IgD-negative memory B cell (primary cell): ENCODE measurements around the gene MYL3. TPM values are rescaled to one million over a fixed set of nuclear protein-coding genes. Genes with fewer than 3 reads are reported as not detected.
A peak's percentile ranks its signal among the peaks of the same experiment; 100 is the strongest.

Experiments
- H3K27ac Mint-ChIP-seq, 3 donors: one replicate each; pipeline ENCODE4 v1.8.0; 2020 to 2022; ENCODE audit warnings: mild to moderate bottlenecking in 3 of 3, mixed read lengths in 3 of 3, moderate library complexity in 1 of 3
- H3K27me3 Mint-ChIP-seq: one replicate; pipeline ENCODE4 v1.8.0; 2021; ENCODE audit warnings: mixed read lengths
- H3K36me3 Mint-ChIP-seq: one replicate; pipeline ENCODE4 v1.8.0; 2020; ENCODE audit warnings: mild to moderate bottlenecking, mixed read lengths
- H3K4me1 Mint-ChIP-seq, 3 donors: one replicate each; pipeline ENCODE4 v1.8.0; 2020 to 2022; ENCODE audit warnings: mixed read lengths in 3 of 3, mild to moderate bottlenecking in 1 of 3
- H3K4me3 Mint-ChIP-seq, 4 donors: one replicate each; pipeline ENCODE4 v1.8.0; 2020 to 2022; ENCODE audit warnings: mild to moderate bottlenecking in 4 of 4, mixed read lengths in 4 of 4, moderate library complexity in 3 of 4
- H3K9me3 Mint-ChIP-seq, 3 donors: one replicate each; pipeline ENCODE4 v1.8.0; 2020 to 2021; ENCODE audit warnings: mixed read lengths in 3 of 3, mild to moderate bottlenecking in 1 of 3
- polyA plus RNA-seq: library from polyadenylated mRNA; unstranded; fragments of 300-500 nt; fragmentation: Illumina TruSeq; gene quantifications from one replicate; pipeline ENCODE4 v1.2.3, GENCODE V29; 2021

The MYL3 gene
- polyA plus RNA-seq, 1 donor from 2014 or later, result not detected

DNA sequence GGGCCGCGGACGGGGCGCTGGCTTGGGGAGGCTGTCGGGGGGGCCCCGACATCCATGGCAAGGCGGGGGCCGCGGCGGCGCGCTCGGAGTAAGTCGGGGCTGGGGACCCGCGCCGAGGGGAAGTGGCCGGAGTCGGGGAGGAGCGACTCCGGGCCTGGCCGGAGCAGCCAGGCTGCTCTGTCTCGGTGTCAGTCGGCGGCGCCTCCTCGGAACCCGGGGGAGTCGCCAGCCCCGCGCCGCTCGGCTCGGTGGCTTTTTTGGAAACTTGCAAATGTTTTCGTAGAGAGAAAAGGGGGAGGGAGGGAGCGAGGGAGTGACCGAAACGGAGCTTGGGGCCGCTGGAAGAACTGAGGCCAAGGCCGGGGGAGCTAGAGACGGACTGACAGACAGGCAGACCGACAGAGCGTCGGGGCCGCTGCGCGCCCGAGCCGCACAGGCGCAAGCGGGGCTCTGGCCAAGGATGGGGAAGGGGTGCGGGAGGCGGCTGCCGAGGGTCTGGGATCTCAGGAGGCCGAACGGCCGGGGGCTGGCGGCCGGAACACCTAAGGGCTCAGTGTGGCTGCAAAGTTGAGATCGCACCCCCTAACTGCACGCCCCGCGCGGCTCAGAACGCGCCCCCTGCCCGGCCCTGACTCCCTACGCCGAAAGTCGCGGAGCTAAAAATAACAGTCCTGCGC lies 19.3 kb upstream of the MYL3 start:
- Mint-ChIP-seq H3K4me3 (peak overlapping the region in 3 of 4 donors; percentile 78 to 84 (median 79)), H3K36me3 (no peaks in the 10 kb centered on the region), H3K4me1 (peaks cover 0 to 2% (median 1%) of the 10 kb centered on the region in 3 donors), H3K27ac (no peak overlapping the region), H3K9me3 (no peaks in the 10 kb centered on the region), H3K27me3 (peaks cover 25% of the 10 kb centered on the region)

- no peak overlapping the region for H3K27ac Mint-ChIP-seq
- H3K36me3 Mint-ChIP-seq, result no peaks in the 10 kb centered on the region
- H3K9me3 Mint-ChIP-seq, result no peaks in the 10 kb centered on the region
- peaks cover 0 to 2% (median 1%) of the 10 kb centered on the region in 3 donors for H3K4me1 Mint-ChIP-seq
- peaks cover 25% of the 10 kb centered on the region for H3K27me3 Mint-ChIP-seq
- H3K4me3 Mint-ChIP-seq, result peak overlapping the region in 3 of 4 donors; percentile 67 to 84 (median 72)
These were observed 18.5 kb upstream of the MYL3 start for GRCh38 chr3:46881596-46882376.

DNA sequence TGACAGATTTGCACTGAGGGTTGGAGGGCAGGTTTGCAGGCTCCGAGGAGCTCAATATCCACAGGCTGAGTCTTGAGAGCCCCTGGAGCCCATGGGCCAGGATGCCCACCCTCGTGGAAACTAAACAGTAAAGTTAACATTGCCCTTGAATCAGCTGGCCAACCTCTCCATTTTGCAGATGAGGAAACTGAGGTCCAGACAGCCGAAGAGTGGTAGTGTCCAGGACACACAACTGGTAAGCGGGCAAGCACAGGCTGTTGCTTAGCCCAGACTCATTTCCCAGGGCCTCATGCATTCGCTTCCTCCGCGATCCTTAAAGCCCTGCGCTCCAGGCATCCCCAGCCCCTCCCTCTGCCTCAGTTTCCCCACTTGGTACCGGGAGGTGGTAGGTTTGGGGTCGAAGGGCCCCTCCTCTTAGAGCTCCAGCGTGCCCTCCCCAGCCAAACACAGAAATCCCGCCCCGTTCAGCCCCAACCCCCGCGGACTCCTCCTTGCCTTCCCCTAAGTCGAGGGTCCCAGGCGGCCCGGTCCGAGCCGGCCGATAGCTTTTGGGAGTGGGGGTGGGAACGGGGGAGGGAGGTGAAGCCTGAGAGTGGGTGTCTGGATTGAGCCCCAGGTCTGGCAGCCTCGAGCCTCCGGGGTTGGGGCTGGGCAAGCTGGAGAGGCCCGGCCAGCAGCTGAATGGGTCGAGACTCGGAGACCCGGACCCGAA lies 17.8 kb upstream of the MYL3 start:
- Mint-ChIP-seq H3K27me3 (peaks cover 25% of the 10 kb centered on the region), H3K4me1 (peaks cover 0 to 2% (median 1%) of the 10 kb centered on the region in 3 donors), H3K9me3 (no peaks in the 10 kb centered on the region), H3K36me3 (no peaks in the 10 kb centered on the region), H3K4me3 (peak overlapping the region in 3 of 4 donors; percentile 70 to 88 (median 76)), H3K27ac (no peak overlapping the region)

DNA sequence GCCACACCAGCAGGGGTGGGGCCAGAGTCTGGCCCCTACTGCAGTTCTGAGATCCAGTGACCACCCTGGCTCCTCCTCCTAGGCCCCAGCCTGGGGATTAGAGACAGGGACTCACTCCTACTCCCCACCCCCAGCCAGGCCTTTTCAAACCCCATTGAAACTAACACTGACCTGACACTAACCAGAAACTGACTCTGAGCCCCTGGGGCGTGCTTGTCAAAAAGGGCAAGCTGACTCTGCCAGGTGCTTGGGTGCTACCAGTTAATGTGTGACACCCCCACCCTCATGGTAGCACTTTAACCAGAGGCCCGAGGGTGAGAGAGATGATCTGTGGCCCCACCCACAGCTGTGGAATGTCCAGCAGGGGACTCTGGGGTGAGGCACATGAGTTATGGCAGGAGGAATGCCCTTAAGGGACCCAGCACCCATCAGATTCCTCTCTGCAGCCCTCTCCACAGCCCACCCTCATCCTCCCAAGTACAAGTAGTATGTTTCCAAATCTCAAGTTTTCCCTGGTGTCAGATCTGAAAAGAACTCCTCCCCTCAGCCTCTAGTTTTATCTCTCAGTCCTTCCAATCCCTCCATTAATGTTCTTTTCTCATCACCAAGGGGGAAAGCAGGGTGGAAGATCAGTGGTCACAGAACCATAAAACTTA lies 15.7 kb upstream of the MYL3 start:
- Mint-ChIP-seq H3K27me3 (peaks cover 24% of the 10 kb centered on the region), H3K4me3 (no peak overlapping the region), H3K9me3 (no peaks in the 10 kb centered on the region), H3K4me1 (peaks cover 0 to 4% (median 4%) of the 10 kb centered on the region in 3 donors), H3K36me3 (no peaks in the 10 kb centered on the region), H3K27ac (peak overlapping the region in 1 of 3 donors; percentile 66)

DNA sequence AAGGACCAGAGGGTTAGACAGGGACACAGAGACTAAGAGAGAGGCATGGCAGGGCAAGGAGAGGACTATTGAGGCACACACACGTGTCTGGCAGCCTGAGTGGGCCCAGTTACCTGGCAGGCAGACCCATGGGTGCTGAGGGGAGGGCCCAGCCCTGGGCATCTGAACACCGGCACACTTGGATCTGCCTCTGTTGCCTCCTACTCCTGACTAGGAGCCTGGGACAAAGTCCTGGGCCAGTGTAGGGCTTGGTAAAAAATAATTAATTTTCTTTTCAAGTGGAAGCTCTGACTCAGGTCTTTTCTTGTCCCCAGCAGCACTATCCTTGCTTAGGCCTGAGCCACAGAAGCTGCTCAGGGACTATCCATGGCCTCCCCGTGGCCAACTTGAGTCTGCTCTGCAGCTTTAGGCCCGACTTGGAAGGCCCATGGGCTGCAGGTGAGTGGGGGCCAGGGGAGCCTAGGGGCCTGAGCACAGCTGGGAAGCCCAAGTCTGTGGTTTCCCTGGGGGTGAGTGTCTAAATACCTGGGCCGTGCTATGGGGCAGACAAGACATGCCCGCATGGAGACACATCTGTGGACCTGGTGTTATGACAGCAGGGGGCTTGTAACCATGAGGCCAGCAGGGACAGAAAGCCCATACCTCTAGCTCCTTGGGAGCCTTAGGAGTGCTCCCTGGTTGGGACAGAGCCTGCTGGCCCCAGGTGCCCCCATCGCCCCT lies 14.3 kb upstream of the MYL3 start, which contains the start of gene PTH1R:
Gene PTH1R (plus strand): TSS at position 316 of the 720 bp plus-strand sequence. CDS start 5,839 bp downstream, outside the sequence.
- peaks cover 25% of the 10 kb centered on the region for H3K27me3 Mint-ChIP-seq
- H3K27ac Mint-ChIP-seq, result peak within 1 kb of the TSS in 1 of 3 donors; percentile 66
- H3K4me3 Mint-ChIP-seq, result peak within 1 kb of the TSS in 1 of 4 donors; percentile 23
- H3K9me3 Mint-ChIP-seq, result no peaks in the 10 kb centered on the region
- H3K4me1 Mint-ChIP-seq, result peaks cover 0 to 7% (median 4%) of the 10 kb centered on the region in 3 donors
- H3K36me3 Mint-ChIP-seq, result no peaks in the 10 kb centered on the region

GRCh38 chr3:46876313-46877300 lies 13.4 kb upstream of the MYL3 start:
- Mint-ChIP-seq H3K4me1 (peaks cover 0 to 7% (median 4%) of the 10 kb centered on the region in 3 donors), H3K9me3 (no peaks in the 10 kb centered on the region), H3K27ac (no peak overlapping the region), H3K36me3 (no peaks in the 10 kb centered on the region), H3K4me3 (no peak overlapping the region), H3K27me3 (peaks cover 25% of the 10 kb centered on the region)

DNA sequence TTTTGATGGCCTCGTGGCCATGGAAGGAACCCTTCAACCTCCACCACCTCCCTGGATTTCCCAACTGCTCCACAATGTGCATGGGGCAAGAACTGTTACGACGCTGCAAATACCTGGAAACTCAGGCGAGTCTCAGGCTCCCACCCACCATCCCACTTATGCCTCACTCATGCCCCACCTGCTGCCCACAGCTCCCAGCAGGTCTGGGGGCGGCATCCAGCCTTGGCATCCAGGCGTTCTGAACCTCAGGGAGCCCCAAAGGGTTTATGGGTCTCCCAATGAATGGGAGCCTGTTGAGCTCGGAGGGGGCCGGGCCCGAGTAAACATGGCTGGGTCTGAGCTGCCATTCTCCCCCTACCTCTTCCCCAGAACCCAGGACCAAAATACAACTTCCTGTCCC lies 12.3 kb upstream of the MYL3 start:
- Mint-ChIP-seq H3K27ac (no peak overlapping the region), H3K4me3 (no peak overlapping the region), H3K36me3 (no peaks in the 10 kb centered on the region), H3K4me1 (peaks cover 0 to 5% (median 4%) of the 10 kb centered on the region in 3 donors), H3K9me3 (no peaks in the 10 kb centered on the region), H3K27me3 (peaks cover 22% of the 10 kb centered on the region)

GRCh38 chr3:46874430-46874829 lies 11.2 kb upstream of the MYL3 start:
- H3K36me3 Mint-ChIP-seq, result no peaks in the 10 kb centered on the region
- no peaks in the 10 kb centered on the region for H3K9me3 Mint-ChIP-seq
- peak overlapping the region in 1 of 3 donors; percentile 10 for H3K27ac Mint-ChIP-seq
- H3K4me3 Mint-ChIP-seq, result no peak overlapping the region
- peaks cover 22% of the 10 kb centered on the region for H3K27me3 Mint-ChIP-seq
- peaks cover 0 to 5% (median 3%) of the 10 kb centered on the region in 3 donors for H3K4me1 Mint-ChIP-seq

DNA sequence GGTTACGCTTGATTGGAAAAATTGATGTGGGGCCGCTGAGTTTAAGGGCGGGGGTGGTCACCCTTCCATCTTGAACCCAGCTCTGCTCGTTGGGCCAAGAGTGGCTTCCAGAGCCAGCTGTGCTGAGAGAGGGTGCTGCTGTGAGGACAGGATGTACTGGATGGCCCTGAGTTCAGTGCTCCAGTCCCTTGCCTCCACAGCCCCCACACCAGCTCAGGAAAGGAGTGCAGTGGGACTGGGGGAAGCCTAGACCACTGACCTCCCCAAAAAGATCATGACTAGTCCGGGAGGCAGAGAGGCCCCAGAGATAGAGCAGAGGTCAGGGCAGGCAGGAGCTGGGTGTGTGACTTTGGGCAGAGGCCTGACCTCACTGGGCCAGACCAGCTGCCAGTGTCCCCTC lies 10.3 kb upstream of the MYL3 start:
- Mint-ChIP-seq H3K4me3 (no peak overlapping the region), H3K4me1 (peaks cover 0 to 5% (median 3%) of the 10 kb centered on the region in 3 donors), H3K27ac (peak overlapping the region in 1 of 3 donors; percentile 74), H3K36me3 (no peaks in the 10 kb centered on the region), H3K9me3 (no peaks in the 10 kb centered on the region), H3K27me3 (peaks cover 29% of the 10 kb centered on the region)

DNA sequence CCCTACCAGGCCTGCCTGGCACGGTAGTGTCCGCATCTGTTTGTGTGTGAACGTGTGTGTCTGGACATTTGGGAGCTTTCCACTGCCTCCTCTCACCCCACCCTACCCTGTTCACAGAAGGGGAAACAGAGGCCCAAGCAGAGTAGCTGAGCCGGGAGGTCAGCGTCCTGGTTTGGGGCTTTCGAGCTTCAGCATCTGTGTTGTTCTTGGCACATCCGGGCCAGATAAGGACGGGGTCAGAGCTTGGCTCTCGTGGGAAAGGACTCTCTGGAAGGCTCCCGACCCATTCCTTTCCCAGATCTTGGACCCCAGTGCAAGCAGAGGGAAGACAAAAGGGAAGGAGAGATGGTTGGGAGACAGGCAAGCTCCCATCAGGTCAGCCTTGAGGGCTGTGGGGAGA lies 8.0 kb upstream of the MYL3 start:
- no peak overlapping the region for H3K4me3 Mint-ChIP-seq
- H3K9me3 Mint-ChIP-seq, result no peaks in the 10 kb centered on the region
- H3K27me3 Mint-ChIP-seq, result peaks cover 33% of the 10 kb centered on the region
- H3K36me3 Mint-ChIP-seq, result no peaks in the 10 kb centered on the region
- H3K27ac Mint-ChIP-seq, result no peak overlapping the region
- H3K4me1 Mint-ChIP-seq, result peaks cover 0 to 5% (median 3%) of the 10 kb centered on the region in 3 donors

- Mint-ChIP-seq H3K36me3 (no peaks in the 10 kb centered on the region), H3K4me1 (peaks cover 0 to 5% (median 3%) of the 10 kb centered on the region in 3 donors), H3K4me3 (no peak overlapping the region), H3K9me3 (no peaks in the 10 kb centered on the region), H3K27ac (peak overlapping the region in 1 of 3 donors; percentile 22), H3K27me3 (peaks cover 33% of the 10 kb centered on the region)
These were observed 7.4 kb upstream of the MYL3 start for GRCh38 chr3:46870651-46871050.

- no peak overlapping the region for H3K27ac Mint-ChIP-seq
- H3K27me3 Mint-ChIP-seq, result peaks cover 32% of the 10 kb centered on the region
- H3K4me1 Mint-ChIP-seq, result peaks cover 0 to 5% (median 3%) of the 10 kb centered on the region in 3 donors
- no peaks in the 10 kb centered on the region for H3K9me3 Mint-ChIP-seq
- no peaks in the 10 kb centered on the region for H3K36me3 Mint-ChIP-seq
- H3K4me3 Mint-ChIP-seq, result no peak overlapping the region
These were observed 6.2 kb upstream of the MYL3 start for GRCh38 chr3:46869440-46869839.

DNA sequence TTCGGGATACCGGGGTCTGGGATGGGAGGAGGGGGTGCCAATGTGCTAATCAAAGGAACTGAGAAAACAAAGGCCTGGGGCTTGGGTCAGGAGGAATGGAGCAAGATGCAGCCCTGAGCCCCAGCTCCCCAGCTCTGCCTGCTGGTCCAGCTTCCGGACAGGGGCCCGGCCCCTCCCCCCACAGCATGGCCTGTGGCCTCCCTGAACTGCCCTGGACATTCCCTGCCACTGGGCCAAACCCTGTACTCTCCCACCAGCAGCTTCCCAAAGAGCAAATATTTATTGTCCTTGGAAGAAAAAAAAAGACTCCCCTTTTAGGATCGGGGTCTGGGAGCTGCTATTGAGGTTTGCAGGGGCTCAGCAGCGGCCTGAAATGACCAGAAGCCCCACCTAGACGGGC lies 5.7 kb upstream of the MYL3 start:
- no peaks in the 10 kb centered on the region for H3K36me3 Mint-ChIP-seq
- peaks cover 0 to 3% (median under 1%) of the 10 kb centered on the region in 3 donors for H3K4me1 Mint-ChIP-seq
- H3K27me3 Mint-ChIP-seq, result peaks cover 27% of the 10 kb centered on the region
- H3K27ac Mint-ChIP-seq, result no peak overlapping the region
- H3K4me3 Mint-ChIP-seq, result no peak overlapping the region
- H3K9me3 Mint-ChIP-seq, result no peaks in the 10 kb centered on the region
